Body of pancreas (tissue), 4 donors: ENCODE results near the gene FBXO4.

Experiments used
- CTCF ChIP-seq, 7 experiments: fragments of 450-650 bp in 4 of 7; fragments of 200-600 bp in 3 of 7; sonication (generic) in 3 of 7; IDR thresholded peaks; one replicate each; pipeline ENCODE4 v1.5.1; 2016 to 2019; ENCODE audit warnings: antibody characterized with exemption in 7 of 7
- POLR2A ChIP-seq, 3 donors: fragments of 450-650 bp; IDR thresholded peaks; one replicate each; pipeline ENCODE4 v1.6.1; 2016; ENCODE audit warnings: antibody characterized with exemption in 3 of 3, mild to moderate bottlenecking in 2 of 3

DNA sequence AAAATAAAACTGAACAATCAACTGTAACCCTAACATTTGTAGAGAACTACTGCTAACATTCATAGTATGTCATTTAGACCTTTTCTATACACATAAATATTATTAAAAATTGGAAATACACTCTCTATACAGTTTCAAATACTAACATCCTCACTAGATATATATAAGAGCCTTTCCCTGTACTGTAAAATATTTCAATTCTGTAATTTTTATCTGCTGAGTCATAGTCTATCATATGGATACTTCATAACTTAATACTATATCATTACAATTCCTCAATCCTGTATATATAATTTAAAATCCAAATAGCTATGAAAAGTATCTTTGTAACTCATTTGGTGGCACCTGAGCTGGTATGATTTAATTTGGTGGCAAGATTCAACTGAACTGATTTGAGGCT is 55.8 kb downstream of the FBXO4 start:
- no peak for TF ChIP-seq POLR2A (IDR thresholded peaks at IDR 0.05)
- TF ChIP-seq CTCF (IDR thresholded peaks at IDR 0.05) = no peak
